Suprapubic skin (tissue), 4 donors: ENCODE results near the gene ARX.

Experiments
- CTCF ChIP-seq, 2 donors: fragments of 200-600 bp in 1 of 2; fragments of 450-650 bp in 1 of 2; sonication (generic) in 1 of 2; IDR thresholded peaks; one replicate each; pipeline ENCODE4 v1.5.1; 2016 to 2019; ENCODE audit warnings: antibody characterized with exemption in 2 of 2, mild to moderate bottlenecking in 1 of 2, moderate library complexity in 1 of 2
- EP300 ChIP-seq: sonication (generic); formaldehyde crosslinking; IDR thresholded peaks from one replicate; pipeline ENCODE4 v1.6.1; 2017; ENCODE audit warnings: antibody characterized with exemption
- POLR2A ChIP-seq, 2 donors: fragments of 450-650 bp; IDR thresholded peaks; one replicate each; pipeline ENCODE4 v1.6.1; 2017; ENCODE audit warnings: antibody characterized with exemption in 2 of 2, mild to moderate bottlenecking in 2 of 2, moderate library complexity in 2 of 2
- POLR2AphosphoS5 ChIP-seq, 3 donors: sonication (generic); formaldehyde crosslinking; IDR thresholded peaks; one replicate each; pipeline ENCODE4 v1.6.1; 2017; ENCODE audit warnings: antibody characterized with exemption in 3 of 3

- no peak for TF ChIP-seq POLR2AphosphoS5 (IDR thresholded peaks at IDR 0.05)
- no peak for TF ChIP-seq POLR2A (IDR thresholded peaks at IDR 0.05)
- TF ChIP-seq CTCF (IDR thresholded peaks at IDR 0.05): no peak
- TF ChIP-seq EP300: no peak
These were observed 2.0 kb downstream of the ARX start for GRCh38 chrX:25013632-25014365.
